Peyer's patch (tissue), 4 donors: ENCODE measurements around the gene TMEM19. TPM values are rescaled to one million over a fixed set of nuclear protein-coding genes. Genes with fewer than 3 reads are reported as not detected.

Experiments
- DNase-seq, 3 donors: peaks; one replicate each; pipeline ENCODE4 v3.0.0-alpha.2; 2017 to 2019
- H3K27ac ChIP-seq, 4 donors: fragments of 200-600 bp; sonication (generic); one replicate each; pipeline ENCODE4 v1.5.1; 2016 to 2019
- H3K27me3 ChIP-seq, 2 donors: fragments of 200-600 bp; sonication (generic); one replicate each; pipeline ENCODE4 v1.5.1; 2019
- H3K36me3 ChIP-seq, 3 donors: fragments of 200-600 bp; sonication (generic); one replicate each; pipeline ENCODE4 v1.5.1; 2016 to 2019
- H3K4me1 ChIP-seq, 4 donors: fragments of 200-600 bp; sonication (generic); one replicate each; pipeline ENCODE4 v1.5.1; 2016 to 2019
- H3K4me3 ChIP-seq, 4 donors: fragments of 200-600 bp; sonication (generic); 1 replicate in 3 of 4; 2 replicates in 1 of 4; pipeline ENCODE4 v1.5.1; 2016 to 2019; ENCODE audit warnings: mild to moderate bottlenecking in 1 of 4
- H3K9me3 ChIP-seq, 4 donors: fragments of 200-600 bp; sonication (generic); one replicate each; pipeline ENCODE4 v1.5.1; 2016 to 2019; ENCODE audit warnings: mild to moderate bottlenecking in 1 of 4
- POLR2A ChIP-seq, 2 donors: fragments of 450-650 bp; IDR thresholded peaks; one replicate each; pipeline ENCODE4 v1.5.1; 2017; ENCODE audit warnings: antibody characterized with exemption in 2 of 2, mild to moderate bottlenecking in 2 of 2, moderate library complexity in 2 of 2
- total RNA-seq, 4 donors: library from RNA; depleted of rRNA; stranded (reverse); fragments of >200 nt; gene quantifications; one replicate each; pipeline ENCODE4 v1.1.0, GENCODE V29; 2016
- TF ChIP-seq, protein P1 (sequence below), 6 experiments: fragments of 450-650 bp in 4 of 6; fragments of 200-600 bp in 2 of 6; sonication (generic) in 1 of 6; IDR thresholded peaks; one replicate each; pipeline ENCODE4 v1.5.1; 2017 to 2019; ENCODE audit warnings: antibody characterized with exemption in 6 of 6, mild to moderate bottlenecking in 3 of 6, moderate library complexity in 1 of 6

The TMEM19 gene
- total RNA-seq, 4 donors from 2014 or later: 12.4 to 48.3 (median 43.6) TPM

DNA sequence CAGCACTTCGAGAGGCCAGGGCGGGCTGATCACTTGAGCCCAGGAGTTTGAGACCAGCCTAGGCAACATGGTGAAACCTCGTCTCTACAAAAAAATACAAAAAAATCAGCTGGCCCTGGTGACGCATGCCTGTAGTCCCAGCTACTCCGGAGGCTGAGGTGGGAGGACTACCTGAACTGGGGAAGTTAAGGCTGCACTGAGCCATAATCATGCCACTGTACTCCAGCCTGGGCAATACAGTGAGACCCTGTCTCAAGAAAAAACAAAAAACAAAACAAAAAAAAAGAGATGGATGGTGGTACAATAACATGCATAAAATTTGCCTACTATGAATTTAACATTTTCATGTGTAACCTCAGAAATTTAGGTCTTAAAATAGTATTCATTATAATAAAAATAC is 19.6 kb upstream of the TMEM19 start:
- TF ChIP-seq, protein P1, sequence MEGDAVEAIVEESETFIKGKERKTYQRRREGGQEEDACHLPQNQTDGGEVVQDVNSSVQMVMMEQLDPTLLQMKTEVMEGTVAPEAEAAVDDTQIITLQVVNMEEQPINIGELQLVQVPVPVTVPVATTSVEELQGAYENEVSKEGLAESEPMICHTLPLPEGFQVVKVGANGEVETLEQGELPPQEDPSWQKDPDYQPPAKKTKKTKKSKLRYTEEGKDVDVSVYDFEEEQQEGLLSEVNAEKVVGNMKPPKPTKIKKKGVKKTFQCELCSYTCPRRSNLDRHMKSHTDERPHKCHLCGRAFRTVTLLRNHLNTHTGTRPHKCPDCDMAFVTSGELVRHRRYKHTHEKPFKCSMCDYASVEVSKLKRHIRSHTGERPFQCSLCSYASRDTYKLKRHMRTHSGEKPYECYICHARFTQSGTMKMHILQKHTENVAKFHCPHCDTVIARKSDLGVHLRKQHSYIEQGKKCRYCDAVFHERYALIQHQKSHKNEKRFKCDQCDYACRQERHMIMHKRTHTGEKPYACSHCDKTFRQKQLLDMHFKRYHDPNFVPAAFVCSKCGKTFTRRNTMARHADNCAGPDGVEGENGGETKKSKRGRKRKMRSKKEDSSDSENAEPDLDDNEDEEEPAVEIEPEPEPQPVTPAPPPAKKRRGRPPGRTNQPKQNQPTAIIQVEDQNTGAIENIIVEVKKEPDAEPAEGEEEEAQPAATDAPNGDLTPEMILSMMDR (IDR thresholded peaks at IDR 0.05): no peak
- no peak for TF ChIP-seq POLR2A (IDR thresholded peaks at IDR 0.05)
- no peak overlapping the region for H3K27ac ChIP-seq
- H3K36me3 ChIP-seq: no peaks in the 10 kb centered on the region
- peaks cover 0 to 18% (median 2%) of the 10 kb centered on the region in 4 donors for H3K4me1 ChIP-seq
- no peaks in the 10 kb centered on the region for H3K9me3 ChIP-seq
- no peak overlapping the region for H3K4me3 ChIP-seq
- no peaks in the 10 kb centered on the region for H3K27me3 ChIP-seq
- DNase-seq: no peak

DNA sequence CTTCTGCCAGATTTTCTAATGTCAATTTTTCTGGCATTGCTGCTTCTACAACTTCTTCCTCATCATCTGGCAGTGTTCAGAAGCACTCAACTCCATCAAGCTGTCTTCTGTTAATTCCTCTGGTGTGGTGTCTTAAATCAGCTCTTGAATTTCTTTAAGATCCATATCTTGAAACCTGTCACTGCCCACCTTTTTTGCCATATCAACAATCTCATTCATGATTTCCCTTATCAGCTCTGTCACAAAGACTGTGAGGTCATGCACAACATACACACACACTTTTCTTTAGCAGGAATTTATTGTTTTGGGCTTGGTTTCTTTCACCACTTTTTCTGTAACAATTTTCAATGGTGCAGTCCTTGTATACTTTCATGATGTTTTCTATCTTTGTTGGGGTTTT is 14.6 kb upstream of the TMEM19 start:
- TF ChIP-seq, protein P1 (IDR thresholded peaks at IDR 0.05): no peak
- TF ChIP-seq POLR2A (IDR thresholded peaks at IDR 0.05): no peak
- no peak for DNase-seq
- no peaks in the 10 kb centered on the region for H3K27me3 ChIP-seq
- no peaks in the 10 kb centered on the region for H3K4me1 ChIP-seq
- no peak overlapping the region for H3K4me3 ChIP-seq
- H3K27ac ChIP-seq: no peak overlapping the region
- no peaks in the 10 kb centered on the region for H3K9me3 ChIP-seq
- no peaks in the 10 kb centered on the region for H3K36me3 ChIP-seq

DNA sequence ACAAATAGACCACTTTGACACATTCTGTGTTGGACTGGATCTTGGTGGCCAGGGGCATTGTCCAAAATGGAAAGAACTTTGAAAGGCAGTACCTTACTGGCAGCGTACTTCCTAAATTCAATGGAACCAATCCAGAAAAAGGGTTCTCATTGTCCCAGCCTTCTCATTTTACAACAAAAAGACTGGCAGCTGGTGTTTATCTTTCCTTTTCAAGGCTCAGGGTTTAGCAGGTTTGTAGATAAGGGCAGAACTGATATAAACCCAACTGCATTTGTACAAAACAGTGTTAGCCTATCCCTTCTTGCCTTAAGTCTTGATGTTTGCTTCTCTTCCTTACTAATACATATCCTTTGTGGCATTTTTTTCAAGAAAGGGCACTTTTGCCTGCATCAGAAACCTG is 14.1 kb upstream of the TMEM19 start:
- Histone ChIP-seq H3K9me3 (no peaks in the 10 kb centered on the region), H3K4me1 (no peaks in the 10 kb centered on the region), H3K27me3 (no peaks in the 10 kb centered on the region), H3K27ac (no peak overlapping the region), H3K36me3 (no peaks in the 10 kb centered on the region), H3K4me3 (no peak overlapping the region)
- TF ChIP-seq POLR2A (IDR thresholded peaks at IDR 0.05): no peak
- TF ChIP-seq, protein P1 (IDR thresholded peaks at IDR 0.05): no peak
- no peak for DNase-seq

DNA sequence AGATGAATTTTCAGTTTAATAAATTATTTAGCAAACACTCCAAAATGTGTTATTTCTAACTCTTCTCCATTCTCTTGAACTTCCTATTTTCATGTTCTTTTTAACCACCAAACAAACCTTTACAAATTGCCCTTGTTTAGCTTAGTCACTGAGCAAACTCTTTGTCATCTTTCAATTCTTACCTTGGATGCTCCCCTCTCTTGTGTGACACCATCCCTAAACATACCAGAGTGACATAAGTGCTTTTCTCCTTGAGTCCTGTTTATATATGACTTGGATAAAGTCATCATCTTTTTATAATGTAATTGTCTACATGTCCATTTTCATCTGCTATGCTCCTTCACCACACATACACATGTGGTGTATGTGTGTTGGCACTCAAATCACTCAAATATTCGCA is 3.4 kb upstream of the TMEM19 start:
- no peaks in the 10 kb centered on the region for H3K9me3 ChIP-seq
- H3K27me3 ChIP-seq: no peaks in the 10 kb centered on the region
- TF ChIP-seq, protein P1 (IDR thresholded peaks at IDR 0.05): no peak
- H3K4me1 ChIP-seq: peaks cover 0 to 8% (median 0%) of the 10 kb centered on the region in 4 donors
- no peak overlapping the region for H3K4me3 ChIP-seq
- DNase-seq: no peak
- H3K36me3 ChIP-seq: no peaks in the 10 kb centered on the region
- no peak overlapping the region for H3K27ac ChIP-seq

DNA sequence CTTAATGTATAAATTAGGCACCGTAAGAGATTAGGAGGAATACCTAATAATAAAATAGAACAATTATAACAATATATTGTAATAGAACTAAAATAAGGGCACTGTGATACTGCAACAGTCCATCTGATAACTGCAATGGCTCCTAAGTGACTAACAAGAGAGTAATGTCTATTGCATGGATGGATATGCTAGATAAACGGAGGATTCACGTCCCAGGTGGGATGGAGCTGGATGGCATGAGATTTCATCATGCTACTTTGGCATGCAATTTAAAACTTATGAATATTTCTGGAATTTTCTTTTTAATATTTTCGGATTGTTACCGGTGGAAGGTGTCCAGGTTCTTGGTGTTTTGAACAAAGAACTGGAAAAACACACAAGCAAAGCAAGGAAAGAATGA is 2.2 kb upstream of the TMEM19 start:
- TF ChIP-seq, protein P1 (IDR thresholded peaks at IDR 0.05): no peak
- no peak for TF ChIP-seq POLR2A (IDR thresholded peaks at IDR 0.05)
- Histone ChIP-seq H3K4me3 (no peak overlapping the region), H3K27me3 (no peaks in the 10 kb centered on the region)

DNA sequence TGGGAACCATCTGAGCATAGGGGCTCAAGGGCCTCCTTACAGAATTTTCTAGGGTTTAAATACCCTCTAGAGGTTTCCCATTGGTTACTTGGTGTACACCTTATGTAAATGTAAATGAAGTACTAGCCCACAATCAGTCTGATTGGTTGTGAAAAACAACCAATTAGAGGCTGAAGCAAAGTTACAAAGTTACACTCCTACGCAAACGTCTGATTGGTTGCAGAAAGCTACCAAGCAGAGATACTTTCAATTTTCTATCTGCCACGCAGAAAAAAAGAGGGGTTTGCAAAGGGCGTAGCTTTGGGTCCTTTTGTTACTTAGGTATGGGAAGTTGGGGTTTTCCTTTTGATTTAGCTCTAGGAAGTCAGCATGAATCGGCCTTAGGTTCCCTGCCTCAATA is 1.8 kb upstream of the TMEM19 start:
- Histone ChIP-seq H3K36me3 (no peaks in the 10 kb centered on the region), H3K27ac (no peak overlapping the region), H3K4me1 (peaks cover 0 to 19% (median 0%) of the 10 kb centered on the region in 4 donors), H3K27me3 (no peaks in the 10 kb centered on the region), H3K9me3 (no peaks in the 10 kb centered on the region), H3K4me3 (no peak overlapping the region)
- no peak for DNase-seq
- TF ChIP-seq POLR2A (IDR thresholded peaks at IDR 0.05): no peak
- TF ChIP-seq, protein P1 (IDR thresholded peaks at IDR 0.05): no peak

More for the DNA sequence above, 2.2 kb upstream of the TMEM19 start:
- no peaks in the 10 kb centered on the region for H3K9me3 ChIP-seq
- DNase-seq: no peak
- H3K4me1 ChIP-seq: peaks cover 0 to 15% (median 0%) of the 10 kb centered on the region in 4 donors
- H3K36me3 ChIP-seq: no peaks in the 10 kb centered on the region
- no peak overlapping the region for H3K27ac ChIP-seq
